ENCODE results near the gene TAS2R42.

DNA sequence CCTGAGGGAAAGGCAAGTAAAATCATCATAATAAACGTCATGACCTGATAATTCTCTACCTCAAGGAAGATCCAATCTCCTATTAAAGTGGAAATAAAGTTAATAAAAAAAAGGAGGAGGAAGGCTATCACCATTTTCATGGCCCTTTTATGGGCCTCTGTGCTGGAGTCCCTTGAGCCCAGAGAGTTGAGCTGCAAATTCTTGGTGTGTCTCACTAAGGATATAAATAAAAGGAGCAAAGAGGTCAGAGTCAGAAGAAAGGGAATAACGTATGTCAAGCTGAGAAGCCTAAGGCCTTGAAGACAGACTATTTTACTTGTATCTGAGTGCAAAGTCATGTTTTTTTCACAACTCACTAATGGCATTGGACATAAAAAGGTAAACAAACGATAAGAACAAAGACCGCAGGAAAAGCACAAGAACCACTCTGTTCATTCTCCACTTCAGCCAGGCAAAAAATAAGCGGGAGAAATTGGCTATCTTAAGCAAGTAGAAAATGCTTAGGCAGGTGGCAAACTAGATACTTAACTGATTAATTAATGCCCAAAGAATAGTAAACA lies 27.8 kb downstream of the TAS2R42 start:
- TF ChIP-seq ZFX (IDR thresholded peaks at IDR 0.05): no peak
- TF ChIP-seq, protein P1, sequence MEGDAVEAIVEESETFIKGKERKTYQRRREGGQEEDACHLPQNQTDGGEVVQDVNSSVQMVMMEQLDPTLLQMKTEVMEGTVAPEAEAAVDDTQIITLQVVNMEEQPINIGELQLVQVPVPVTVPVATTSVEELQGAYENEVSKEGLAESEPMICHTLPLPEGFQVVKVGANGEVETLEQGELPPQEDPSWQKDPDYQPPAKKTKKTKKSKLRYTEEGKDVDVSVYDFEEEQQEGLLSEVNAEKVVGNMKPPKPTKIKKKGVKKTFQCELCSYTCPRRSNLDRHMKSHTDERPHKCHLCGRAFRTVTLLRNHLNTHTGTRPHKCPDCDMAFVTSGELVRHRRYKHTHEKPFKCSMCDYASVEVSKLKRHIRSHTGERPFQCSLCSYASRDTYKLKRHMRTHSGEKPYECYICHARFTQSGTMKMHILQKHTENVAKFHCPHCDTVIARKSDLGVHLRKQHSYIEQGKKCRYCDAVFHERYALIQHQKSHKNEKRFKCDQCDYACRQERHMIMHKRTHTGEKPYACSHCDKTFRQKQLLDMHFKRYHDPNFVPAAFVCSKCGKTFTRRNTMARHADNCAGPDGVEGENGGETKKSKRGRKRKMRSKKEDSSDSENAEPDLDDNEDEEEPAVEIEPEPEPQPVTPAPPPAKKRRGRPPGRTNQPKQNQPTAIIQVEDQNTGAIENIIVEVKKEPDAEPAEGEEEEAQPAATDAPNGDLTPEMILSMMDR (IDR thresholded peaks at IDR 0.05 in 2 of 3, conservative IDR thresholded peaks at IDR 0.05 in 1 of 3; ENCODE audit: borderline replicate concordance in 1 of 3, insufficient read depth in 1 of 3, low read depth in 2 of 3, low read length in 2 of 3): no peak
- no peak for TF ChIP-seq POLR2A (IDR thresholded peaks at IDR 0.05; ENCODE audit: borderline replicate concordance, extremely low read depth, insufficient read depth, insufficient read length)
- TF ChIP-seq, protein P2, sequence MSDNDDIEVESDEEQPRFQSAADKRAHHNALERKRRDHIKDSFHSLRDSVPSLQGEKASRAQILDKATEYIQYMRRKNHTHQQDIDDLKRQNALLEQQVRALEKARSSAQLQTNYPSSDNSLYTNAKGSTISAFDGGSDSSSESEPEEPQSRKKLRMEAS (IDR thresholded peaks at IDR 0.05): no peak
- no peak for TF ChIP-seq EZH2 (IDR thresholded peaks at IDR 0.05)
- no peak for TF ChIP-seq SP1 (IDR thresholded peaks at IDR 0.05; ENCODE audit: low read depth)
- TF ChIP-seq EZH2phosphoT487 (IDR thresholded peaks at IDR 0.05; ENCODE audit: borderline replicate concordance): no peak
- TF ChIP-seq ELF1 (IDR thresholded peaks at IDR 0.05; ENCODE audit: borderline replicate concordance, low read depth): no peak
- no peak for TF ChIP-seq CEBPB (IDR thresholded peaks at IDR 0.05; ENCODE audit: low read depth)
- no peak for TF ChIP-seq POLR2AphosphoS5 (IDR thresholded peaks at IDR 0.05; ENCODE audit: low read depth, low read length)
- TF ChIP-seq, protein P3, sequence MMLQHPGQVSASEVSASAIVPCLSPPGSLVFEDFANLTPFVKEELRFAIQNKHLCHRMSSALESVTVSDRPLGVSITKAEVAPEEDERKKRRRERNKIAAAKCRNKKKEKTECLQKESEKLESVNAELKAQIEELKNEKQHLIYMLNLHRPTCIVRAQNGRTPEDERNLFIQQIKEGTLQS (IDR thresholded peaks at IDR 0.05): no peak
- no peak for TF ChIP-seq YY1 (IDR thresholded peaks at IDR 0.05; ENCODE audit: extremely low read depth, insufficient replicate concordance, low read depth, low read length)
